Prostate gland (tissue), 2 donors: Measurements from ENCODE around the gene KLHL26. TPM values are rescaled to one million over a fixed set of nuclear protein-coding genes. Genes with fewer than 3 reads are reported as not detected.

Experiments used
- DNase-seq: peaks from one replicate; pipeline ENCODE4 v3.0.0-alpha.2; 2019; ENCODE audit warnings: low spot score
- H3K27ac ChIP-seq, 2 donors: fragments of 200-600 bp; sonication (generic); 2 replicates each; pipeline ENCODE4 v1.5.1; 2017 to 2019
- H3K27me3 ChIP-seq: fragments of 200-600 bp; sonication (generic); replicated peaks from 2 replicates; pipeline ENCODE4 v1.5.1; 2019; ENCODE audit not compliant: insufficient read depth
- H3K36me3 ChIP-seq, 2 donors: fragments of 200-600 bp; sonication (generic); 1 replicate in 1 of 2; 2 replicates in 1 of 2; pipeline versions ENCODE4 v1.5.1 to v1.8.1; 2017 to 2019
- H3K4me1 ChIP-seq: fragments of 200-600 bp; sonication (generic); replicated peaks from 2 replicates; pipeline ENCODE4 v1.5.1; 2019
- H3K4me3 ChIP-seq, 2 donors: fragments of 200-600 bp; sonication (generic); 2 replicates each; pipeline ENCODE4 v1.5.1; 2017 to 2019
- H3K9me3 ChIP-seq: fragments of 200-600 bp; sonication (generic); 2 replicates; pipeline ENCODE4 v1.5.1; 2017
- CTCF ChIP-seq, 4 experiments: fragments of 200-600 bp in 2 of 4; fragments of 450-650 bp in 2 of 4; sonication (generic) in 2 of 4; IDR thresholded peaks; 1 replicate in 3 of 4; 2 replicates in 1 of 4; pipeline ENCODE4 v1.5.1; 2016 to 2019; ENCODE audit warnings: antibody characterized with exemption in 4 of 4, mild to moderate bottlenecking in 2 of 4, moderate library complexity in 2 of 4
- POLR2A ChIP-seq: fragments of 450-650 bp; IDR thresholded peaks from one replicate; pipeline ENCODE4 v1.6.1; 2016; ENCODE audit warnings: antibody characterized with exemption, mild to moderate bottlenecking
- POLR2AphosphoS5 ChIP-seq: sonication (generic); formaldehyde crosslinking; IDR thresholded peaks from one replicate; pipeline ENCODE4 v1.6.1; 2017; ENCODE audit warnings: antibody characterized with exemption
- WGBS: methylation state at CpG from one replicate; pipeline ENCODE4 v1.1.5; 2018; 5-methylcytosine and 5-hydroxymethylcytosine counted together
- intact Hi-C: fragments of 100-400 bp; cut with DNase I; formaldehyde crosslinking; loops from one replicate; pipeline ENCODE4 v1.14.2; 2022
- small RNA-seq, 2 donors: library from RNA; depleted of rRNA; stranded (forward); fragments of <200 nt; gene quantifications; one replicate each; pipeline ENCODE3, GENCODE V24; 2016
- total RNA-seq, 2 donors: library from RNA; depleted of rRNA; stranded (reverse); fragments of >200 nt; gene quantifications; one replicate each; pipeline ENCODE4 v1.1.0, GENCODE V29; 2016

KLHL26 gene
- total RNA-seq, 2 donors from 2014 or later: 9.1 to 18.4 TPM

GRCh38 chr19:18717601-18718000 is 80.8 kb downstream of the KLHL26 start:
- DNase-seq: no peak
- TF ChIP-seq CTCF (IDR thresholded peaks at IDR 0.05) (no peak), POLR2A (no peak), POLR2AphosphoS5 (no peak)
- Histone ChIP-seq H3K36me3 (no peaks in the 10 kb centered on the region), H3K9me3 (no peaks in the 10 kb centered on the region), H3K27me3 (no peaks in the 10 kb centered on the region), H3K4me1 (no peaks in the 10 kb centered on the region), H3K4me3 (no peak overlapping the region), H3K27ac (no peak overlapping the region)
- intact Hi-C loops: no loop called here
- WGBS: 79% methylated on average over 10 of the region's 10 CpGs

DNA sequence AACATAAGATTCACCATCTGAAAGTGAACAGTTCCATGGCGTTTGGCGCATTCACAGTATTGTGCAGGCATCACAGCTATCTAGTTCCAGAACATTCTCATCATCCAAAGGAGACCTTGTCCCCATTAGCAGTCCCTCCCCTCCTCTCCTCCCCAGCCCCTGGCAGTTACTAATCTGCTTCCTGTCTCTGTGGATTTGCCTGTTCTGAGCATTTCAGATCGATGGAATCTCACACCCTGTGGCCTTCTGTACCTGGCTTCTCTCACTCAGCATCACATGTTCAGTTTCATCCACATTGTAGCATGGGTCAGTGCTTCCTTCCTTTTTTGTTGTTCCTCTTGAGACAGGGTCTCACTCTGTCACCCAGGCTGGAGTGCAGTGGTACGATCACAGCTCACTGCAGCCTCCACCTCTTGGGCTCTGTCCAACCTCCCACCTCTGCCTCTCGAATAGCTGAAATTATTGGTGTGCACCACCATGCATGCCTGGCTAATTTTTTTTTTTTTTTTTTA is 81.2 kb downstream of the KLHL26 start:
- no peaks in the 10 kb centered on the region for H3K27me3 ChIP-seq
- TF ChIP-seq POLR2AphosphoS5 (no peak), POLR2A (no peak), CTCF (IDR thresholded peaks at IDR 0.05) (no peak)
- H3K4me1 ChIP-seq: no peaks in the 10 kb centered on the region
- intact Hi-C loops: no loop called here
- no peak overlapping the region for H3K4me3 ChIP-seq
- DNase-seq: no peak
- no peak overlapping the region for H3K27ac ChIP-seq
- no peaks in the 10 kb centered on the region for H3K36me3 ChIP-seq
- H3K9me3 ChIP-seq: no peaks in the 10 kb centered on the region
- 81% methylated on average over 5 of the region's 5 CpGs for WGBS

- no peaks in the 10 kb centered on the region for H3K27me3 ChIP-seq
- H3K4me3 ChIP-seq: no peak overlapping the region
- intact Hi-C loops: no loop called here
- DNase-seq: no peak
- no peak overlapping the region for H3K27ac ChIP-seq
- TF ChIP-seq CTCF (IDR thresholded peaks at IDR 0.05) (no peak), POLR2AphosphoS5 (no peak), POLR2A (no peak)
- 87% methylated on average over 16 of the region's 16 CpGs for WGBS
- no peaks in the 10 kb centered on the region for H3K36me3 ChIP-seq
- H3K9me3 ChIP-seq: no peaks in the 10 kb centered on the region
- no peaks in the 10 kb centered on the region for H3K4me1 ChIP-seq
Observed at GRCh38 chr19:18718846-18719458, 82.1 kb downstream of the KLHL26 start.

DNA sequence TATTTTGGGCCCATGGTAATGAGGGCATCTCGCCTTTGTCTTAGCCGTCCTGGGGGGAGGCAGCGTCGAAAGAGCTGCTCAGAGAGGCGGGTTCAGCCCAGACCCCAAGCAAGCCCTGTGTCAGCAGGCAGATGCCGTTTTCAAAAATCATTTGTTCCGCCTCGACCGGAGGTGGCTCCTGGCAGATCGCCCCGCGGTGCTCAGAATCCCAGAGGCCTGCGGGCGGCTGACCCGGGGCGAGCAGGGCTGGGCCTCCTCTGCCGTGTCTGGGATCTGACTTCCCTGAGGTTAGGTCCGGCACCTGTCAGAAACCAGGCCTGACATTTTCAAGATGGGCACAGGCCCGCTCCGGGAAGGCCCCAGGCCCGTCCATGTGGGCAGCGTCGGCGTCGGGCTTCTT is 82.7 kb downstream of the KLHL26 start:
- no peak overlapping the region for H3K27ac ChIP-seq
- no peaks in the 10 kb centered on the region for H3K9me3 ChIP-seq
- H3K4me3 ChIP-seq: no peak overlapping the region
- no peaks in the 10 kb centered on the region for H3K36me3 ChIP-seq
- H3K27me3 ChIP-seq: no peaks in the 10 kb centered on the region
- TF ChIP-seq POLR2A (no peak), POLR2AphosphoS5 (no peak), CTCF (IDR thresholded peaks at IDR 0.05) (no peak)
- intact Hi-C loops: no loop called here
- WGBS: 79% methylated on average over 22 of the region's 25 CpGs
- no peak for DNase-seq
- no peaks in the 10 kb centered on the region for H3K4me1 ChIP-seq

Small RNA genes within 50 kb of the gene (small RNA-seq; reads per million reads assigned to genes)
- 0 reads per million in 2 donors for gene RN7SL155P

Other genes starting within 250 kb of the KLHL26 start
- gene LRRC25, start 239.4 kb upstream of the KLHL26 start, total RNA-seq: 1 to 10 TPM; 1.6 to 5.5 TPM
- 100 to 1,000 TPM in 1 of 2 donors, 10 to 100 TPM in 1; 71.5 to 120 TPM for gene SSBP4, start 217.6 kb upstream of the KLHL26 start, total RNA-seq
- 100 to 1,000 TPM in 1 of 2 donors, 10 to 100 TPM in 1; 71.6 to 690 TPM for gene ISYNA1, start 198.9 kb upstream of the KLHL26 start, total RNA-seq
- gene ELL, start 115.0 kb upstream of the KLHL26 start, total RNA-seq: 10 to 100 TPM; 10.7 to 44.4 TPM
- gene FKBP8, start 93.5 kb upstream of the KLHL26 start, total RNA-seq: 100 to 1,000 TPM; 326 to 536 TPM
- 100 to 1,000 TPM; 115 to 130 TPM for gene KXD1, start 79.2 kb upstream of the KLHL26 start, total RNA-seq
- gene UBA52, start 65.2 kb upstream of the KLHL26 start, total RNA-seq: 100 to 1,000 TPM; 646 to 738 TPM
- 100 to 1,000 TPM in 1 of 2 donors, 10 to 100 TPM in 1; 98.9 to 149 TPM for gene REX1BD, start 48.2 kb upstream of the KLHL26 start, total RNA-seq
- gene CRLF1, start 30.2 kb upstream of the KLHL26 start, total RNA-seq: 10 to 100 TPM in 1 of 2 donors, 1 to 10 TPM in 1; 2.6 to 12.6 TPM
- gene TMEM59L, start 24.2 kb upstream of the KLHL26 start, total RNA-seq: 1 to 10 TPM in 1 of 2 donors, under 1 TPM in 1; 0.27 to 3.6 TPM
- 10 to 100 TPM in 1 of 2 donors, 1 to 10 TPM in 1; 6.7 to 24.4 TPM for gene CRTC1, start 46.7 kb downstream of the KLHL26 start, total RNA-seq
- 1 to 10 TPM in 1 of 2 donors, under 1 TPM in 1; 0.09 to 2.0 TPM for gene COMP, start 154.3 kb downstream of the KLHL26 start, total RNA-seq
- 100 to 1,000 TPM; 105 to 171 TPM for gene UPF1, start 194.9 kb downstream of the KLHL26 start, total RNA-seq